Immature natural killer cell (primary cell): Measurements from ENCODE around the gene FAM110D. TPM values are rescaled to one million over a fixed set of nuclear protein-coding genes. Genes with fewer than 3 reads are reported as not detected.

ENCODE experiments used
- DNase-seq, 3 donors: peaks; one replicate each; pipeline ENCODE4 v3.0.0; 2022; ENCODE audit warnings: mixed read lengths in 1 of 3
- H3K27ac Mint-ChIP-seq, 6 donors: one replicate each; pipeline ENCODE4 v1.8.0; 2020; ENCODE audit warnings: mixed read lengths in 6 of 6, mild to moderate bottlenecking in 5 of 6, inconsistent platforms in 4 of 6, moderate library complexity in 3 of 6
- H3K27me3 Mint-ChIP-seq, 3 donors: one replicate each; pipeline ENCODE4 v1.8.0; 2020 to 2021; ENCODE audit warnings: low read depth in 3 of 3, mild to moderate bottlenecking in 3 of 3, mixed read lengths in 3 of 3, moderate library complexity in 3 of 3, inconsistent platforms in 1 of 3
- H3K36me3 Mint-ChIP-seq, 3 donors: one replicate each; pipeline ENCODE4 v1.8.0; 2020; ENCODE audit warnings: mixed read lengths in 3 of 3, inconsistent platforms in 2 of 3, mild to moderate bottlenecking in 2 of 3
- H3K4me1 Mint-ChIP-seq, 2 donors: one replicate each; pipeline ENCODE4 v1.8.0; 2020; ENCODE audit warnings: inconsistent platforms in 2 of 2, mild to moderate bottlenecking in 2 of 2, mixed read lengths in 2 of 2, moderate library complexity in 1 of 2
- H3K4me3 Mint-ChIP-seq, 5 donors: one replicate each; pipeline ENCODE4 v1.8.0; 2020; ENCODE audit warnings: mild to moderate bottlenecking in 5 of 5, mixed read lengths in 5 of 5, inconsistent platforms in 3 of 5, moderate library complexity in 3 of 5
- H3K9me3 Mint-ChIP-seq, 6 donors: one replicate each; pipeline ENCODE4 v1.8.0; 2020; ENCODE audit warnings: mild to moderate bottlenecking in 6 of 6, mixed read lengths in 6 of 6, inconsistent platforms in 4 of 6, moderate library complexity in 3 of 6
- polyA plus RNA-seq, 3 donors: library from polyadenylated mRNA; unstranded; fragments of 300-500 nt; fragmentation: Illumina TruSeq; gene quantifications; one replicate each; pipeline ENCODE4 v1.2.3, GENCODE V29; 2021

FAM110D gene
- polyA plus RNA-seq, 3 donors from 2014 or later: not detected

GRCh38 chr1:26177182-26177684 is 18.4 kb downstream of the FAM110D start, which contains the start of gene CNKSR1:
Gene CNKSR1 (plus strand): TSS chr1:26177491. CDS start chr1:26177548, 57 bp downstream.
- Mint-ChIP-seq H3K4me3 (no peak within 1 kb of the TSS), H3K4me1 (no peaks in the 10 kb centered on the region), H3K27ac (no peak within 1 kb of the TSS), H3K27me3 (peaks cover 0 to 1% (median 0%) of the 10 kb centered on the region in 3 donors), H3K9me3 (no peaks in the 10 kb centered on the region), H3K36me3 (no peaks in the 10 kb centered on the region)
- no peak for DNase-seq

- Mint-ChIP-seq H3K9me3 (no peaks in the 10 kb centered on the region), H3K36me3 (no peaks in the 10 kb centered on the region), H3K4me3 (no peak overlapping the region), H3K27ac (peak overlapping the region in 1 of 6 donors; percentile 17), H3K4me1 (no peaks in the 10 kb centered on the region), H3K27me3 (peaks cover 0 to 2% (median 0%) of the 10 kb centered on the region in 3 donors)
- DNase-seq: no peak
These were observed 21.2 kb downstream of the FAM110D start for GRCh38 chr1:26180010-26180506.

- Mint-ChIP-seq H3K4me1 (no peaks in the 10 kb centered on the region), H3K4me3 (no peak overlapping the region), H3K36me3 (peaks cover 0 to 4% (median 0%) of the 10 kb centered on the region in 3 donors), H3K27me3 (peaks cover 0 to 2% (median 0%) of the 10 kb centered on the region in 3 donors), H3K27ac (no peak overlapping the region), H3K9me3 (no peaks in the 10 kb centered on the region)
- no peak for DNase-seq
These were observed 22.9 kb downstream of the FAM110D start for GRCh38 chr1:26181586-26182382.

- Mint-ChIP-seq H3K4me1 (no peaks in the 10 kb centered on the region), H3K27me3 (peaks cover 0 to 2% (median 0%) of the 10 kb centered on the region in 3 donors), H3K36me3 (peaks cover 0 to 4% (median 0%) of the 10 kb centered on the region in 3 donors), H3K27ac (no peak overlapping the region), H3K4me3 (no peak overlapping the region), H3K9me3 (no peaks in the 10 kb centered on the region)
- DNase-seq: no peak
These were observed 23.5 kb downstream of the FAM110D start for GRCh38 chr1:26182383-26182696.

- Mint-ChIP-seq H3K27ac (no peak overlapping the region), H3K4me3 (no peak overlapping the region), H3K4me1 (no peaks in the 10 kb centered on the region), H3K36me3 (peaks cover 0 to 4% (median 0%) of the 10 kb centered on the region in 3 donors), H3K9me3 (no peaks in the 10 kb centered on the region), H3K27me3 (peaks cover 0 to 2% (median 0%) of the 10 kb centered on the region in 3 donors)
- no peak for DNase-seq
These were observed 25.2 kb downstream of the FAM110D start for GRCh38 chr1:26184086-26184485.

GRCh38 chr1:26184883-26185282 is 26.0 kb downstream of the FAM110D start:
- Mint-ChIP-seq H3K27me3 (peaks cover 0 to 2% (median 0%) of the 10 kb centered on the region in 3 donors), H3K27ac (no peak overlapping the region), H3K4me3 (no peak overlapping the region), H3K36me3 (peaks cover 0 to 7% (median 0%) of the 10 kb centered on the region in 3 donors), H3K9me3 (no peaks in the 10 kb centered on the region), H3K4me1 (no peaks in the 10 kb centered on the region)
- DNase-seq: no peak

- no peak overlapping the region for H3K27ac Mint-ChIP-seq
- no peaks in the 10 kb centered on the region for H3K9me3 Mint-ChIP-seq
- H3K4me3 Mint-ChIP-seq: no peak overlapping the region
- no peak for DNase-seq
- no peaks in the 10 kb centered on the region for H3K4me1 Mint-ChIP-seq
- H3K27me3 Mint-ChIP-seq: peaks cover 0 to 6% (median 2%) of the 10 kb centered on the region in 3 donors
- peaks cover 0 to 7% (median 0%) of the 10 kb centered on the region in 3 donors for H3K36me3 Mint-ChIP-seq
These were observed 29.0 kb downstream of the FAM110D start for GRCh38 chr1:26187882-26188281.

GRCh38 chr1:26188477-26188876 is 29.6 kb downstream of the FAM110D start:
- no peak overlapping the region for H3K4me3 Mint-ChIP-seq
- DNase-seq: no peak
- H3K9me3 Mint-ChIP-seq: no peaks in the 10 kb centered on the region
- H3K27me3 Mint-ChIP-seq: peaks cover 0 to 6% (median 3%) of the 10 kb centered on the region in 3 donors
- peaks cover 0 to 7% (median 0%) of the 10 kb centered on the region in 3 donors for H3K36me3 Mint-ChIP-seq
- H3K4me1 Mint-ChIP-seq: no peaks in the 10 kb centered on the region
- H3K27ac Mint-ChIP-seq: no peak overlapping the region

GRCh38 chr1:26189331-26189730 is 30.5 kb downstream of the FAM110D start:
- no peaks in the 10 kb centered on the region for H3K4me1 Mint-ChIP-seq
- no peak overlapping the region for H3K4me3 Mint-ChIP-seq
- no peak overlapping the region for H3K27ac Mint-ChIP-seq
- peaks cover 0 to 7% (median 0%) of the 10 kb centered on the region in 3 donors for H3K36me3 Mint-ChIP-seq
- H3K27me3 Mint-ChIP-seq: peaks cover 0 to 6% (median 2%) of the 10 kb centered on the region in 3 donors
- H3K9me3 Mint-ChIP-seq: no peaks in the 10 kb centered on the region
- no peak for DNase-seq

GRCh38 chr1:26189751-26190275 is 30.9 kb downstream of the FAM110D start:
- no peak overlapping the region for H3K27ac Mint-ChIP-seq
- no peak overlapping the region for H3K4me3 Mint-ChIP-seq
- peaks cover 0 to 6% (median 2%) of the 10 kb centered on the region in 3 donors for H3K27me3 Mint-ChIP-seq
- no peaks in the 10 kb centered on the region for H3K4me1 Mint-ChIP-seq
- no peak for DNase-seq
- H3K9me3 Mint-ChIP-seq: no peaks in the 10 kb centered on the region
- H3K36me3 Mint-ChIP-seq: peaks cover 0 to 7% (median 0%) of the 10 kb centered on the region in 3 donors

- Mint-ChIP-seq H3K27ac (no peak within 1 kb of the TSS), H3K4me3 (no peak within 1 kb of the TSS), H3K9me3 (no peaks in the 10 kb centered on the region), H3K36me3 (peaks cover 0 to 7% (median 0%) of the 10 kb centered on the region in 3 donors), H3K4me1 (no peaks in the 10 kb centered on the region), H3K27me3 (peaks cover 0 to 6% (median 2%) of the 10 kb centered on the region in 3 donors)
- DNase-seq: no peak
These were observed 31.6 kb downstream of the FAM110D start, which contains the start of gene CATSPER4 for GRCh38 chr1:26190373-26190987. Gene CATSPER4 (plus strand): TSS chr1:26190602. CDS start chr1:26190628, 26 bp downstream.

- DNase-seq: no peak
- no peak overlapping the region for H3K4me3 Mint-ChIP-seq
These were observed 32.9 kb downstream of the FAM110D start for GRCh38 chr1:26191739-26192138.

GRCh38 chr1:26195805-26196204 is 36.9 kb downstream of the FAM110D start:
- no peaks in the 10 kb centered on the region for H3K4me1 Mint-ChIP-seq
- no peak overlapping the region for H3K27ac Mint-ChIP-seq
- peaks cover 0 to 5% (median 4%) of the 10 kb centered on the region in 3 donors for H3K27me3 Mint-ChIP-seq
- no peaks in the 10 kb centered on the region for H3K9me3 Mint-ChIP-seq
- no peak for DNase-seq
- H3K36me3 Mint-ChIP-seq: no peaks in the 10 kb centered on the region
- H3K4me3 Mint-ChIP-seq: no peak overlapping the region

More at GRCh38 chr1:26191739-26192138, 32.9 kb downstream of the FAM110D start:
- peak overlapping the region in 1 of 6 donors; percentile 25 for H3K27ac Mint-ChIP-seq
- H3K27me3 Mint-ChIP-seq: peaks cover 0 to 6% (median 2%) of the 10 kb centered on the region in 3 donors
- H3K36me3 Mint-ChIP-seq: peaks cover 0 to 3% (median 0%) of the 10 kb centered on the region in 3 donors
- no peaks in the 10 kb centered on the region for H3K4me1 Mint-ChIP-seq
- no peaks in the 10 kb centered on the region for H3K9me3 Mint-ChIP-seq
